ENCODE measurements around the gene CCNJL.

Gene CCNJL

GRCh38 chr5:160284291-160284873 is 28.0 kb downstream of the CCNJL start:
- in situ Hi-C loops (cut with MboI; ENCODE audit: low sequenced_read_pairs, unreplicated experiment), result no loop called here
- DNase-seq (ENCODE audit: low spot score), result no peak
- TF ChIP-seq CTCF (IDR thresholded peaks at IDR 0.05; ENCODE audit: borderline replicate concordance, control extremely low read depth, extremely low read depth, insufficient read depth, missing control alignments), result no peak

GRCh38 chr5:160281275-160281674 is 31.1 kb downstream of the CCNJL start:
- in situ Hi-C loops (cut with MboI; ENCODE audit: low sequenced_read_pairs, unreplicated experiment), result no loop called here
- no peak for TF ChIP-seq CTCF (IDR thresholded peaks at IDR 0.05; ENCODE audit: borderline replicate concordance, control extremely low read depth, extremely low read depth, insufficient read depth, missing control alignments)
- DNase-seq (ENCODE audit: low spot score), result no peak

- no peak for DNase-seq (ENCODE audit: low spot score)
- no peak for TF ChIP-seq CTCF (IDR thresholded peaks at IDR 0.05; ENCODE audit: borderline replicate concordance, control extremely low read depth, extremely low read depth, insufficient read depth, missing control alignments)
- in situ Hi-C loops (cut with MboI; ENCODE audit: low sequenced_read_pairs, unreplicated experiment), result no loop called here
Measured at GRCh38 chr5:160280384-160281095, 31.8 kb downstream of the CCNJL start.

- in situ Hi-C loops (cut with MboI; ENCODE audit: low sequenced_read_pairs, unreplicated experiment), result no loop called here
- TF ChIP-seq CTCF (IDR thresholded peaks at IDR 0.05; ENCODE audit: borderline replicate concordance, control extremely low read depth, extremely low read depth, insufficient read depth, missing control alignments), result no peak
- DNase-seq (ENCODE audit: low spot score), result no peak
Measured at GRCh38 chr5:160278343-160278742, 34.0 kb downstream of the CCNJL start.

GRCh38 chr5:160274483-160274931 is 37.9 kb downstream of the CCNJL start:
- TF ChIP-seq CTCF (IDR thresholded peaks at IDR 0.05; ENCODE audit: borderline replicate concordance, control extremely low read depth, extremely low read depth, insufficient read depth, missing control alignments), result no peak
- in situ Hi-C loops (cut with MboI; ENCODE audit: low sequenced_read_pairs, unreplicated experiment), result no loop called here
- no peak for DNase-seq (ENCODE audit: low spot score)

GRCh38 chr5:160272889-160273288 is 39.5 kb downstream of the CCNJL start:
- no peak for TF ChIP-seq CTCF (IDR thresholded peaks at IDR 0.05; ENCODE audit: borderline replicate concordance, control extremely low read depth, extremely low read depth, insufficient read depth, missing control alignments)
- DNase-seq (ENCODE audit: low spot score), result no peak
- in situ Hi-C loops (cut with MboI; ENCODE audit: low sequenced_read_pairs, unreplicated experiment), result no loop called here

All from GM13976 (cell line).